Neural progenitor cell (in vitro differentiated cells): ENCODE results near the gene RPS6KA2. TPM values are rescaled to one million over a fixed set of nuclear protein-coding genes. Genes with fewer than 3 reads are reported as not detected.

Source experiments
- DNase-seq: peaks from one replicate; pipeline ENCODE4 v3.0.0-alpha.2; 2016; ENCODE audit warnings: low spot score
- H2AFZ ChIP-seq: fragments of 200-600 bp; sonication (generic); replicated peaks from 2 replicates; pipeline ENCODE4 v1.6.1; 2016; ENCODE audit warnings: antibody characterized with exemption
- H3F3A ChIP-seq: fragments of 200-600 bp; sonication (generic); 2 replicates; pipeline ENCODE4 v1.6.1; 2016; ENCODE audit warnings: antibody characterized with exemption, low read depth
- H3K27ac ChIP-seq: fragments of 200-600 bp; sonication (generic); 2 replicates; pipeline ENCODE4 v1.5.1; 2016; ENCODE audit warnings: mild to moderate bottlenecking
- H3K27me3 ChIP-seq: fragments of 200-600 bp; sonication (generic); 2 replicates; pipeline ENCODE4 v1.6.1; 2016; ENCODE audit warnings: mild to moderate bottlenecking, moderate library complexity
- H3K36me3 ChIP-seq: fragments of 200-600 bp; sonication (generic); 2 replicates; pipeline ENCODE4 v1.5.1; 2016
- H3K4me1 ChIP-seq: fragments of 200-600 bp; sonication (generic); 2 replicates; pipeline ENCODE4 v1.6.1; 2016; ENCODE audit warnings: mixed run types
- H3K4me2 ChIP-seq: fragments of 200-600 bp; sonication (generic); 2 replicates; pipeline ENCODE4 v1.6.1; 2016
- H3K4me3 ChIP-seq: fragments of 200-600 bp; sonication (generic); 2 replicates; pipeline ENCODE4 v1.5.1; 2016
- H3K79me2 ChIP-seq: fragments of 200-600 bp; sonication (generic); 2 replicates; pipeline ENCODE4 v1.6.1; 2016; ENCODE audit warnings: low read depth
- H3K9ac ChIP-seq: fragments of 200-600 bp; sonication (generic); 2 replicates; pipeline ENCODE4 v1.6.1; 2016
- H3K9me3 ChIP-seq: fragments of 200-600 bp; sonication (generic); 2 replicates; pipeline ENCODE4 v1.5.1; 2016; ENCODE audit warnings: low read depth
- H4K20me1 ChIP-seq: fragments of 200-600 bp; sonication (generic); 2 replicates; pipeline ENCODE4 v1.6.1; 2016; ENCODE audit warnings: low read depth
- H3K27ac Mint-ChIP-seq: 3 replicates; pipeline ENCODE4 v1.8.0; 2021; ENCODE audit warnings: mixed read lengths
- H3K27me3 Mint-ChIP-seq: 2 replicates; pipeline ENCODE4 v1.8.0; 2022; ENCODE audit warnings: low read depth, mild to moderate bottlenecking, inconsistent platforms, moderate library complexity, mixed read lengths; ENCODE audit not compliant: insufficient read depth
- H3K36me3 Mint-ChIP-seq: 3 replicates; pipeline ENCODE4 v1.8.0; 2021; ENCODE audit warnings: mixed read lengths
- H3K4me1 Mint-ChIP-seq: 3 replicates; pipeline ENCODE4 v1.8.0; 2021; ENCODE audit warnings: mixed read lengths
- H3K4me3 Mint-ChIP-seq: 3 replicates; pipeline ENCODE4 v1.8.0; 2021; ENCODE audit warnings: mild to moderate bottlenecking, moderate library complexity, mixed read lengths
- H3K9me3 Mint-ChIP-seq: 3 replicates; pipeline ENCODE4 v1.8.0; 2020; ENCODE audit warnings: mixed read lengths
- CTCF ChIP-seq: fragments of 200-600 bp; sonication (generic); IDR thresholded peaks from 2 replicates; pipeline ENCODE4 v1.5.1; 2017; ENCODE audit warnings: antibody characterized with exemption, mild to moderate bottlenecking
- EZH2 ChIP-seq: fragments of 200-600 bp; sonication (generic); IDR thresholded peaks from 2 replicates; pipeline ENCODE4 v1.6.1; 2017; ENCODE audit warnings: antibody characterized with exemption, mild to moderate bottlenecking, moderate library complexity
- EZH2phosphoT487 ChIP-seq: fragments of 200-600 bp; sonication (generic); IDR thresholded peaks from 2 replicates; pipeline ENCODE4 v1.6.1; 2017; ENCODE audit warnings: antibody characterized with exemption
- total RNA-seq: library from RNA; depleted of rRNA; stranded (reverse); fragments of >200 nt; gene quantifications from 2 replicates; pipeline ENCODE4 v1.2.3, GENCODE V29; 2015; ENCODE audit warnings: low replicate concordance

RPS6KA2 gene
- total RNA-seq, 1 donor from 2014 or later = 8.2 TPM

- H3K9me3 ChIP-seq = no peaks in the 10 kb centered on the region
- H3K9ac ChIP-seq = no peak overlapping the region
- H3K36me3 ChIP-seq = no peaks in the 10 kb centered on the region
- H3K27ac Mint-ChIP-seq = no peak overlapping the region
- H3F3A ChIP-seq = no peaks in the 10 kb centered on the region
- H3K36me3 Mint-ChIP-seq = no peaks in the 10 kb centered on the region
- H3K9me3 Mint-ChIP-seq = no peaks in the 10 kb centered on the region
- H3K4me3 ChIP-seq = no peak overlapping the region
- DNase-seq = no peak
- H3K27me3 ChIP-seq = no peaks in the 10 kb centered on the region
- no peaks in the 10 kb centered on the region for H4K20me1 ChIP-seq
- H3K4me2 ChIP-seq = no peak overlapping the region
- no peak overlapping the region for H3K4me3 Mint-ChIP-seq
- H3K27ac ChIP-seq = no peak overlapping the region
- H3K79me2 ChIP-seq = no peaks in the 10 kb centered on the region
- H2AFZ ChIP-seq = no peak overlapping the region
- peaks cover 6% of the 10 kb centered on the region for H3K27me3 Mint-ChIP-seq
- peaks cover under 1% of the 10 kb centered on the region for H3K4me1 Mint-ChIP-seq
- H3K4me1 ChIP-seq = no peaks in the 10 kb centered on the region
- TF ChIP-seq EZH2 (no peak), EZH2phosphoT487 (no peak), CTCF (no peak)
Measured at GRCh38 chr6:166397849-166398248, 229.2 kb downstream of the RPS6KA2 start.

- Histone ChIP-seq H3K4me3 (no peak overlapping the region), H3K79me2 (no peaks in the 10 kb centered on the region), H3K27ac (no peak overlapping the region), H3K4me2 (no peak overlapping the region), H3K9ac (no peak overlapping the region), H4K20me1 (no peaks in the 10 kb centered on the region), H3K9me3 (no peaks in the 10 kb centered on the region), H2AFZ (no peak overlapping the region), H3K36me3 (no peaks in the 10 kb centered on the region), H3K4me1 (no peaks in the 10 kb centered on the region), H3F3A (no peaks in the 10 kb centered on the region), H3K27me3 (no peaks in the 10 kb centered on the region)
- DNase-seq = no peak
- no peak overlapping the region for H3K27ac Mint-ChIP-seq
- no peaks in the 10 kb centered on the region for H3K4me1 Mint-ChIP-seq
- no peaks in the 10 kb centered on the region for H3K36me3 Mint-ChIP-seq
- H3K27me3 Mint-ChIP-seq = peaks cover 2% of the 10 kb centered on the region
- H3K4me3 Mint-ChIP-seq = no peak overlapping the region
- TF ChIP-seq EZH2 (no peak), CTCF (no peak), EZH2phosphoT487 (no peak)
- no peaks in the 10 kb centered on the region for H3K9me3 Mint-ChIP-seq
Measured at GRCh38 chr6:166395778-166396177, 231.3 kb downstream of the RPS6KA2 start.

GRCh38 chr6:166395351-166395750 is 231.7 kb downstream of the RPS6KA2 start:
- H3K4me1 Mint-ChIP-seq = no peaks in the 10 kb centered on the region
- Histone ChIP-seq H2AFZ (no peak overlapping the region), H3K9ac (no peak overlapping the region), H3K27me3 (no peaks in the 10 kb centered on the region), H3K4me3 (no peak overlapping the region), H3K27ac (no peak overlapping the region), H3K4me2 (no peak overlapping the region), H3F3A (no peaks in the 10 kb centered on the region), H3K4me1 (no peaks in the 10 kb centered on the region), H3K9me3 (no peaks in the 10 kb centered on the region), H3K79me2 (no peaks in the 10 kb centered on the region), H3K36me3 (no peaks in the 10 kb centered on the region), H4K20me1 (no peaks in the 10 kb centered on the region)
- H3K9me3 Mint-ChIP-seq = no peaks in the 10 kb centered on the region
- no peaks in the 10 kb centered on the region for H3K36me3 Mint-ChIP-seq
- H3K4me3 Mint-ChIP-seq = no peak overlapping the region
- DNase-seq = no peak
- no peak for TF ChIP-seq EZH2phosphoT487
- no peak overlapping the region for H3K27ac Mint-ChIP-seq
- peaks cover 2% of the 10 kb centered on the region for H3K27me3 Mint-ChIP-seq

- no peaks in the 10 kb centered on the region for H3K36me3 Mint-ChIP-seq
- no peak overlapping the region for H2AFZ ChIP-seq
- no peak for DNase-seq
- H3K4me3 Mint-ChIP-seq = no peak overlapping the region
- no peaks in the 10 kb centered on the region for H3F3A ChIP-seq
- no peaks in the 10 kb centered on the region for H3K9me3 ChIP-seq
- no peaks in the 10 kb centered on the region for H3K36me3 ChIP-seq
- H3K79me2 ChIP-seq = no peaks in the 10 kb centered on the region
- no peak overlapping the region for H3K4me2 ChIP-seq
- H3K4me1 ChIP-seq = no peaks in the 10 kb centered on the region
- no peaks in the 10 kb centered on the region for H3K4me1 Mint-ChIP-seq
- peaks cover 2% of the 10 kb centered on the region for H3K27me3 Mint-ChIP-seq
- H3K4me3 ChIP-seq = no peak overlapping the region
- H3K27ac Mint-ChIP-seq = no peak overlapping the region
- TF ChIP-seq EZH2 (no peak), EZH2phosphoT487 (no peak), CTCF (no peak)
- no peaks in the 10 kb centered on the region for H4K20me1 ChIP-seq
- H3K9ac ChIP-seq = no peak overlapping the region
- no peaks in the 10 kb centered on the region for H3K27me3 ChIP-seq
- no peaks in the 10 kb centered on the region for H3K9me3 Mint-ChIP-seq
- no peak overlapping the region for H3K27ac ChIP-seq
Measured at GRCh38 chr6:166394036-166394892, 232.8 kb downstream of the RPS6KA2 start.
